GM12878 (cell line): ENCODE results near the gene S100A14. TPM values are rescaled to one million over a fixed set of nuclear protein-coding genes. Genes with fewer than 3 reads are reported as not detected.

Experiments
- ATAC-seq: fragments of 200-7000 bp; cut with Tn5 transposase; 3 replicates; pipeline ENCODE4 v1.9.1; 2020; ENCODE audit warnings: mild to moderate bottlenecking, moderate library complexity
- BruUV-seq: library from RNA; stranded (reverse); fragments of 400-500 nt; replicated peaks from 2 replicates; lab custom pipeline; 2021; lab: Mats Ljungman, UMichigan
- CTCF ChIA-PET: fragments of 300-600 bp; sonication (Branson Sonifier 250); formaldehyde crosslinking; extraction: SDS; loops from one replicate; lab custom pipeline; 2021; ENCODE audit warnings: inconsistent platforms; lab: Yijun Ruan, JAX
- POLR2A ChIA-PET: fragments of 350-600 bp; formaldehyde crosslinking; extraction: SDS; loops from one replicate; lab custom pipeline; 2021; ENCODE audit warnings: inconsistent platforms; lab: Charles Lee
- RAD21 ChIA-PET: fragments of 300-600 bp; sonication (Branson Sonifier 250); formaldehyde crosslinking; loops from one replicate; lab custom pipeline; 2023; ENCODE audit warnings: antibody characterized with exemption; ENCODE audit not compliant: unreplicated experiment; lab: Charles Lee
- SMC1A ChIA-PET: fragments of 300-600 bp; sonication (Branson Sonifier 250); formaldehyde crosslinking; loops from one replicate; lab custom pipeline; 2023; ENCODE audit not compliant: unreplicated experiment, uncharacterized antibody; lab: Charles Lee
- DNase-seq: peaks from one replicate; pipeline ENCODE4 v3.0.0-alpha.2; 2011; ENCODE audit warnings: low read depth, low spot score
- FAIRE-seq: peaks from 3 replicates; lab custom pipeline; 2011; peaks lifted over from hg19 to GRCh38; lab: Jason Lieb, UNC
- H2AFZ ChIP-seq: 2 replicates; pipeline ENCODE4 v1.6.0; 2011; ENCODE audit warnings: low read depth, low read length, control low read depth; ENCODE audit not compliant: control insufficient read depth
- H3K27ac ChIP-seq: 2 replicates; pipeline ENCODE4 v1.5.1; 2011; ENCODE audit warnings: control low read depth; ENCODE audit not compliant: control insufficient read depth, insufficient read depth
- H3K27me3 ChIP-seq, 2 experiments: replicated peaks in 1 of 2; 2 replicates each; pipeline versions ENCODE4 v1.6.0 to v1.6.1; 2011; ENCODE audit warnings: low read length in 1 of 2; ENCODE audit not compliant: control insufficient read depth in 2 of 2, insufficient read depth in 2 of 2
- H3K36me3 ChIP-seq, 2 experiments: 2 replicates each; pipeline ENCODE4 v1.5.1; 2011; ENCODE audit warnings: low read length in 1 of 2; ENCODE audit not compliant: control insufficient read depth in 2 of 2, insufficient read depth in 2 of 2
- H3K4me1 ChIP-seq: 2 replicates; pipeline ENCODE4 v1.6.1; 2011; ENCODE audit warnings: mild to moderate bottlenecking, low read length, moderate library complexity, mixed read lengths; ENCODE audit not compliant: control insufficient read depth, insufficient read depth
- H3K4me2 ChIP-seq: 2 replicates; pipeline ENCODE4 v1.6.0; 2011; ENCODE audit warnings: control low read depth; ENCODE audit not compliant: control insufficient read depth, insufficient read depth
- H3K4me3 ChIP-seq: fragments of 200-600 bp; sonication (generic); 2 replicates; pipeline ENCODE4 v1.5.1; 2016
- H3K79me2 ChIP-seq: 2 replicates; pipeline ENCODE4 v1.6.0; 2011; ENCODE audit warnings: low read length; ENCODE audit not compliant: control insufficient read depth, insufficient read depth
- H3K9ac ChIP-seq: 2 replicates; pipeline ENCODE4 v1.8.0; 2011; ENCODE audit warnings: low read length, control low read depth, mixed read lengths; ENCODE audit not compliant: control insufficient read depth, insufficient read depth
- H3K9me3 ChIP-seq: replicated peaks from 3 replicates; pipeline ENCODE4 v1.5.1; 2011; ENCODE audit warnings: mild to moderate bottlenecking, low read length; ENCODE audit not compliant: control insufficient read depth, insufficient read depth
- H4K20me1 ChIP-seq: 2 replicates; pipeline ENCODE4 v1.6.0; 2011; ENCODE audit not compliant: control insufficient read depth, insufficient read depth
- BMI1 ChIP-seq: fragments of 450-650 bp; IDR thresholded peaks from 2 replicates; pipeline ENCODE4 v1.6.1; 2016; ENCODE audit warnings: mild to moderate bottlenecking, moderate library complexity, borderline replicate concordance
- CREM ChIP-seq: IDR thresholded peaks from 2 replicates; pipeline ENCODE4 v1.6.1; 2014; ENCODE audit warnings: antibody characterized with exemption, low read depth
- E2F4 ChIP-seq: IDR thresholded peaks from 2 replicates; pipeline ENCODE4 v1.6.1; 2012; ENCODE audit warnings: low read depth, low read length, improper control_type of control experiment
- FOXM1 ChIP-seq: IDR thresholded peaks from 2 replicates; pipeline ENCODE4 v1.6.1; 2012; ENCODE audit warnings: low read depth, mild to moderate bottlenecking, inconsistent platforms, low read length, moderate library complexity
- PAX5 ChIP-seq: IDR thresholded peaks from 2 replicates; pipeline ENCODE4 v1.6.1; 2011; ENCODE audit warnings: low read depth, low read length, borderline replicate concordance
- REST ChIP-seq: IDR thresholded peaks from 2 replicates; pipeline ENCODE4 v1.6.1; 2012; ENCODE audit warnings: mild to moderate bottlenecking, low read depth, low read length
- SKIL ChIP-seq: fragments of 450-650 bp; IDR thresholded peaks from 2 replicates; pipeline ENCODE4 v1.6.1; 2017; ENCODE audit warnings: mild to moderate bottlenecking, low read depth, inconsistent platforms; ENCODE audit not compliant: poor library complexity, severe bottlenecking
- TCF3 ChIP-seq: IDR thresholded peaks from 2 replicates; pipeline ENCODE4 v1.6.1; 2012; ENCODE audit warnings: low read depth, mild to moderate bottlenecking, low read length, borderline replicate concordance; ENCODE audit not compliant: insufficient read depth
- ZNF592 ChIP-seq: fragments of 450-650 bp; IDR thresholded peaks from 2 replicates; pipeline ENCODE4 v1.6.1; 2017; ENCODE audit warnings: mild to moderate bottlenecking, moderate library complexity
- WGBS: methylation state at CpG from one replicate; pipeline ENCODE4 v1.1.6; 2016; ENCODE audit warnings: low lambda C conversion rate; ENCODE audit not compliant: insufficient replicate concordance, insufficient coverage; ENCODE audit errors: missing lambda C conversion rate; 5-methylcytosine and 5-hydroxymethylcytosine counted together
- in situ Hi-C: fragments of 300-500 bp; cut with MboI; formaldehyde crosslinking; loops from 9 replicates; pipeline ENCODE4 v1.14.3; 2018; ENCODE audit warnings: mixed read lengths
- intact Hi-C: fragments of 100-400 bp; cut with micrococcal nuclease; formaldehyde crosslinking; loops from one replicate; pipeline ENCODE4 v1.14.2; 2022; ENCODE audit not compliant: unreplicated experiment
- polyA plus RNA-seq, 11 experiments: library from polyadenylated mRNA; depleted of rRNA in 4 of 11; unstranded in 6 of 11; stranded (reverse) in 5 of 11; fragments of >200 nt; fragmentation: Nextera tagmentation in 4 of 11; fragmentation: Illumina TruSeq in 1 of 11; extraction: Ambion mirVana in 4 of 11; extraction: Trizol in 1 of 11; gene quantifications; 1 replicate in 1 of 11; 2 replicates in 10 of 11; pipeline versions ENCODE4 v1.2.1 to v1.2.3, GENCODE V29; 2011 to 2016; ENCODE audit warnings: inconsistent platforms in 2 of 11, missing spikeins in 2 of 11, low read depth in 1 of 11
- total RNA-seq, 4 experiments: library from RNA; depleted of rRNA in 3 of 4; stranded (reverse); fragments of >200 nt in 3 of 4; fragmentation: Illumina TruSeq in 1 of 4; extraction: Trizol in 1 of 4; gene quantifications; 2 replicates each; pipeline versions ENCODE4 v1.2.1 to v1.2.3, GENCODE V29; 2013 to 2021

Gene S100A14
- total and polyA plus RNA-seq, 10 of the 15 experiments (the other 5 are each of a cell fraction or from before 2014, with no cell fraction given): 0.20 to 0.77 (median 0.45) TPM; not detected in 4

GRCh38 chr1:153663211-153663610 is 47.1 kb upstream of the S100A14 start:
- FAIRE-seq (no peak), DNase-seq (no peak), ATAC-seq (no peak)
- ChIA-PET CTCF (interaction anchor here (0.8 kb wide), 1 partner anchor 47 kb away, joined by 3 read pairs; the partner anchor contains the start of gene S100A14), RAD21 (no interaction called here), SMC1A (no interaction called here), POLR2A (no interaction called here)
- TF ChIP-seq CREM (no peak), PAX5 (no peak), TCF3 (no peak), ZNF592 (no peak), E2F4 (no peak), FOXM1 (no peak), REST (no peak), SKIL (no peak), BMI1 (no peak)
- 99% methylated on average over 5 of the region's 5 CpGs for WGBS
- Histone ChIP-seq H2AFZ (no peak overlapping the region), H4K20me1 (no peaks in the 10 kb centered on the region), H3K27ac (no peak overlapping the region), H3K36me3 (peaks cover 19 to 58% of the 10 kb centered on the region in 2 experiments), H3K9me3 (no peaks in the 10 kb centered on the region), H3K4me2 (no peak overlapping the region), H3K79me2 (peaks cover 14% of the 10 kb centered on the region), H3K4me1 (peaks cover 6% of the 10 kb centered on the region; the same call in 1 of the 2 replicates), H3K4me3 (no peak overlapping the region), H3K27me3 (no peaks in the 10 kb centered on the region), H3K9ac (no peak overlapping the region)
- no TSS peak for BruUV-seq
- in situ Hi-C loops (no loop called here), intact Hi-C loops (no loop called here)
